Measurements from ENCODE around the gene SORCS1. TPM values are rescaled to one million over a fixed set of nuclear protein-coding genes. Genes with fewer than 3 reads are reported as not detected.

The SORCS1 gene
- total and polyA plus RNA-seq, 2 of the 8 experiments (the other 6 are each of a cell fraction or from before 2014, with no cell fraction given), result 4.1 to 4.6 TPM

- H3K4me2 ChIP-seq (ENCODE audit: insufficient read depth in 1 of 2, low read depth in 2 of 2, low read length in 2 of 2), result no peak overlapping the region
- H3K23me2 ChIP-seq (ENCODE audit: low read depth, low read length), result no peaks in the 10 kb centered on the region; the same call in 1 of the 2 replicates
- no peaks in the 10 kb centered on the region for H3K79me1 ChIP-seq (ENCODE audit: low read depth, low read length)
- no peak overlapping the region for H2AK5ac ChIP-seq (ENCODE audit: low read depth, low read length)
- FAIRE-seq (peak; percentile 98), DNase-seq (ENCODE audit: low read depth in 1 of 2, low spot score in 2 of 2) (peak; percentile 36 to 80)
- no peaks in the 10 kb centered on the region for H3K36me3 ChIP-seq (ENCODE audit: control insufficient read depth in 2 of 4, insufficient read depth in 4 of 4, low read length in 3 of 4)
- 43% methylated on average over 9 of the region's 9 CpGs; no CpG with 5 or more reads in 1 of the 2 experiments for WGBS, 2 experiments (ENCODE audit: extremely low coverage in 1 of 2, insufficient coverage in 1 of 2, insufficient read length in 1 of 2, insufficient replicate concordance in 2 of 2, low coverage in 1 of 2, low lambda C conversion rate in 2 of 2, missing lambda C conversion rate in 1 of 2)
- no peak overlapping the region for H4K8ac ChIP-seq (ENCODE audit: extremely low read depth, insufficient read depth, low read length)
- H3K79me2 ChIP-seq (ENCODE audit: control insufficient read depth in 1 of 2, insufficient read depth in 2 of 2, low read length in 2 of 2), result no peaks in the 10 kb centered on the region
- H3K4ac ChIP-seq (replicated peaks; ENCODE audit: insufficient read length, low read depth, low read length), result no peak overlapping the region
- no peak overlapping the region for H3K27ac ChIP-seq (ENCODE audit: low read depth, low read length)
- no peak overlapping the region for H2BK15ac ChIP-seq (ENCODE audit: low read length)
- 0 out of 2 replicates have a peak, but pooled peaks have one; percentile 25 for TF ChIP-seq JUND (IDR thresholded peaks at IDR 0.05; ENCODE audit: low read length)
- TF ChIP-seq CTCF (IDR thresholded peaks at IDR 0.05; ENCODE audit: control extremely low read depth in 1 of 3, insufficient read depth in 1 of 3, low read depth in 1 of 3, low read length in 3 of 3), result peak; percentile 70 to 92 (median 82)
- no peak for TF ChIP-seq EGR1 (IDR thresholded peaks at IDR 0.05; ENCODE audit: borderline replicate concordance, low read depth, low read length)
- no peak for TF ChIP-seq JUN (IDR thresholded peaks at IDR 0.05; ENCODE audit: low read depth, low read length)
- no peak for TF ChIP-seq SUZ12 (IDR thresholded peaks at IDR 0.05; ENCODE audit: low read length)
- peak; percentile 92 to 93 for TF ChIP-seq RAD21 (IDR thresholded peaks at IDR 0.05 in 1 of 2, conservative IDR thresholded peaks at IDR 0.05 in 1 of 2; ENCODE audit: low read depth in 2 of 2, low read length in 2 of 2)
- TF ChIP-seq SIRT6 (IDR thresholded peaks at IDR 0.05; ENCODE audit: low read length), result no peak
- no peak overlapping the region for H3K18ac ChIP-seq (ENCODE audit: extremely low read depth, low read length)
- H3K14ac ChIP-seq (ENCODE audit: insufficient read length), result no peak overlapping the region
- no peak overlapping the region for H2BK20ac ChIP-seq (ENCODE audit: low read length)
- no peak overlapping the region for H2BK120ac ChIP-seq (replicated peaks; ENCODE audit: low read depth, low read length)
- H2BK5ac ChIP-seq (ENCODE audit: low read depth, low read length), result no peak overlapping the region
- no peaks in the 10 kb centered on the region for H3K27me3 ChIP-seq (replicated peaks in 1 of 4; ENCODE audit: control insufficient read depth in 3 of 4, extremely low read depth in 1 of 4, insufficient read depth in 3 of 4, low read length in 3 of 4)
- ChIA-PET CTCF (ENCODE audit: partially characterized antibody) (interaction anchor here (0.6 to 5.5 kb wide), 53 partner anchors 9 to 1495 kb away, joined by 3 to 29 read pairs (median 4); no protein-coding TSS in a partner anchor), POLR2A (ENCODE audit: partially characterized antibody) (no interaction called here)
- H3K9me3 ChIP-seq (ENCODE audit: insufficient read depth in 2 of 2, low read depth in 1 of 2, low read length in 1 of 2), result no peaks in the 10 kb centered on the region
- H2AFZ ChIP-seq (ENCODE audit: low read length), result no peak overlapping the region
- peaks cover 8 to 10% (median 9%) of the 10 kb centered on the region in 4 experiments for H3K4me1 ChIP-seq (replicated peaks in 1 of 4; ENCODE audit: control insufficient read depth in 3 of 4, insufficient read depth in 4 of 4, low read length in 3 of 4)
- H2BK12ac ChIP-seq (ENCODE audit: low read depth, low read length), result no peak overlapping the region
- H4K20me1 ChIP-seq (replicated peaks in 1 of 2; ENCODE audit: control insufficient read depth in 1 of 2, insufficient read depth in 2 of 2, low read length in 2 of 2), result no peaks in the 10 kb centered on the region
- no peak overlapping the region for H3K56ac ChIP-seq (replicated peaks; ENCODE audit: insufficient read length, low read depth, low read length)
- H3K23ac ChIP-seq (ENCODE audit: insufficient read length), result no peak overlapping the region
- H4K5ac ChIP-seq (ENCODE audit: insufficient read length, low read depth, low read length), result no peak overlapping the region
- H4K91ac ChIP-seq (replicated peaks; ENCODE audit: insufficient read length, low read length), result no peak overlapping the region
- H3K9ac ChIP-seq (replicated peaks in 1 of 4; ENCODE audit: extremely low read depth in 1 of 4, low read depth in 3 of 4, low read length in 3 of 4), result no peak overlapping the region
- H3K4me3 ChIP-seq (ENCODE audit: extremely low read depth in 1 of 4, insufficient read depth in 2 of 4, low read depth in 3 of 4, low read length in 4 of 4), result no peak overlapping the region
Observed at GRCh38 chr10:106705681-106706100, 458.8 kb downstream of the SORCS1 start.
